Measurements from ENCODE around the gene ARL6IP5.

The ARL6IP5 gene

GRCh38 chr3:69144631-69145245, 60.0 kb downstream of the ARL6IP5 start:
- H3K27ac Mint-ChIP-seq: no peak overlapping the region
- peaks cover 24% of the 10 kb centered on the region for H3K27me3 Mint-ChIP-seq
- no peaks in the 10 kb centered on the region for H3K9me3 Mint-ChIP-seq
- no peaks in the 10 kb centered on the region for H3K4me1 Mint-ChIP-seq
- no peak for ATAC-seq
- H3K36me3 Mint-ChIP-seq: no peaks in the 10 kb centered on the region
- H3K4me3 Mint-ChIP-seq: no peak overlapping the region

- Mint-ChIP-seq H3K36me3 (no peaks in the 10 kb centered on the region), H3K4me1 (no peaks in the 10 kb centered on the region), H3K9me3 (no peaks in the 10 kb centered on the region), H3K4me3 (no peak overlapping the region), H3K27ac (no peak overlapping the region), H3K27me3 (peaks cover 24% of the 10 kb centered on the region)
- ATAC-seq: no peak
Measured at GRCh38 chr3:69145688-69146087, 61.0 kb downstream of the ARL6IP5 start.

GRCh38 chr3:69149586-69149985, 64.8 kb downstream of the ARL6IP5 start:
- H3K9me3 Mint-ChIP-seq: no peaks in the 10 kb centered on the region
- no peak overlapping the region for H3K4me3 Mint-ChIP-seq
- H3K36me3 Mint-ChIP-seq: no peaks in the 10 kb centered on the region
- H3K27me3 Mint-ChIP-seq: peaks cover 6% of the 10 kb centered on the region
- no peak for ATAC-seq
- H3K27ac Mint-ChIP-seq: no peak overlapping the region
- peaks cover 6% of the 10 kb centered on the region for H3K4me1 Mint-ChIP-seq

All from stimulated activated memory B cell treated with anti-CD40 and anti-IgM and Interleukin-4, amounts not matched to agents 10 μg/mL and 1 μg/mL and 100 μg/mL, for 72 hours (primary cell).